Measurements from ENCODE around the gene ASTN2.

ASTN2 gene

GRCh38 chr9:116435706-116436105 is 979.2 kb downstream of the ASTN2 start:
- no peak for DNase-seq

GRCh38 chr9:116434314-116434713 is 980.5 kb downstream of the ASTN2 start:
- DNase-seq: no peak

GRCh38 chr9:116432051-116432450 is 982.8 kb downstream of the ASTN2 start:
- DNase-seq: no peak

- DNase-seq: no peak
These were observed 984.0 kb downstream of the ASTN2 start for GRCh38 chr9:116430849-116431248.

GRCh38 chr9:116425244-116425643 is 989.6 kb downstream of the ASTN2 start:
- no peak for DNase-seq

- no peak for DNase-seq
These were observed 991.7 kb downstream of the ASTN2 start for GRCh38 chr9:116423149-116423548.

GRCh38 chr9:116422119-116422979 is 992.5 kb downstream of the ASTN2 start:
- DNase-seq: no peak

GRCh38 chr9:116420993-116421538 is 993.8 kb downstream of the ASTN2 start:
- DNase-seq: no peak

GRCh38 chr9:116419181-116419580 is 995.7 kb downstream of the ASTN2 start:
- DNase-seq: no peak

GRCh38 chr9:116417464-116417863 is 997.4 kb downstream of the ASTN2 start:
- no peak for DNase-seq

- no peak for DNase-seq
These were observed 998.4 kb downstream of the ASTN2 start for GRCh38 chr9:116416421-116416820.

- DNase-seq: no peak
These were observed 1000.5 kb downstream of the ASTN2 start for GRCh38 chr9:116414374-116414773.

GRCh38 chr9:116411506-116411905 is 1003.4 kb downstream of the ASTN2 start:
- DNase-seq: no peak

GRCh38 chr9:116409638-116410037 is 1005.2 kb downstream of the ASTN2 start:
- no peak for DNase-seq

GRCh38 chr9:116409129-116409528 is 1005.7 kb downstream of the ASTN2 start:
- DNase-seq: no peak

GRCh38 chr9:116406469-116406868 is 1008.4 kb downstream of the ASTN2 start:
- DNase-seq: no peak

- no peak for DNase-seq
These were observed 1009.5 kb downstream of the ASTN2 start for GRCh38 chr9:116405321-116405720.

- no peak for DNase-seq
These were observed 1010.6 kb downstream of the ASTN2 start for GRCh38 chr9:116404228-116404627.

GRCh38 chr9:116403171-116403570 is 1011.7 kb downstream of the ASTN2 start:
- no peak for DNase-seq

- DNase-seq: no peak
These were observed 1019.2 kb downstream of the ASTN2 start for GRCh38 chr9:116395699-116396037.

- DNase-seq: no peak
These were observed 1019.8 kb downstream of the ASTN2 start for GRCh38 chr9:116394894-116395698.

GRCh38 chr9:116394070-116394469 is 1020.8 kb downstream of the ASTN2 start:
- no peak for DNase-seq

GRCh38 chr9:116393198-116393597 is 1021.7 kb downstream of the ASTN2 start:
- no peak for DNase-seq

All from T-helper 1 cell (primary cell).